ENCODE results near the gene CACNA1C. TPM values are rescaled to one million over a fixed set of nuclear protein-coding genes. Genes with fewer than 3 reads are reported as not detected.

The CACNA1C gene
- polyA plus RNA-seq, 1 of the 3 experiments (the other 2 are of a cell fraction): 1.5 TPM

DNA sequence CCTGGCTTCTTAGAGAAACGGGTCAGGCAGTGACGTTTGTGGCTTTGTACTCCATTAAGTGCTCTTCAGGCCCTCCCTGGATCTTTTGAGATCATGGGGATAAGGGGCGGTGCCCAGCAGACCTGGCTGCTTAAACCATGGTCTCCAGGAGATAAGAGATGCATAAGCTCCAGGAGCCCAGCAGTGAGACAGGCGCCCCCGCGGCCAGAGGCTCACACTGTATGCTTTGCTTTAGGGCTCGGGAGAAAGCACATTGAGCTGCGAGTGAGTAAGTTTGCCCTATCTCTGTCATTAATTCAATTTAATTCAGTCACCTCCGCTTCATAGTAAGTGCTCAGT is 359.5 kb downstream of the CACNA1C start:
- WGBS (ENCODE audit: low lambda C conversion rate): 54% methylated on average over 4 of the region's 9 CpGs
- Histone ChIP-seq H4K20me1 (ENCODE audit: insufficient read depth) (no peaks in the 10 kb centered on the region), H3K27me3 (ENCODE audit: insufficient read depth) (no peaks in the 10 kb centered on the region), H3F3A (replicated peaks; ENCODE audit: insufficient read depth) (no peaks in the 10 kb centered on the region), H3K9me3 (no peaks in the 10 kb centered on the region), H3K4me3 (ENCODE audit: low read depth in 2 of 2, low read length in 1 of 2) (no peak overlapping the region), H3K9me2 (no peaks in the 10 kb centered on the region), H3K36me3 (replicated peaks in 1 of 2; ENCODE audit: control insufficient read depth in 1 of 2, insufficient read depth in 2 of 2, low read length in 1 of 2) (no peaks in the 10 kb centered on the region), H3K79me2 (ENCODE audit: insufficient read depth) (no peaks in the 10 kb centered on the region), H3K4me2 (no peak overlapping the region), H2AFZ (ENCODE audit: low read depth) (no peak overlapping the region), H3K27ac (ENCODE audit: low read depth in 2 of 2, low read length in 1 of 2) (no peak overlapping the region), H3K9ac (no peak overlapping the region), H3K4me1 (ENCODE audit: control insufficient read depth in 1 of 2, insufficient read depth in 2 of 2, low read depth in 1 of 2, low read length in 1 of 2) (peaks cover 0 to 4% of the 10 kb centered on the region in 2 experiments; a peak in 1 of 4 replicates)
- DNase-seq: peak; percentile 35
- CTCF ChIA-PET: interaction anchor here (2.8 kb wide), 1 partner anchor 17 kb away, joined by 9 read pairs; no protein-coding TSS in a partner anchor
- POLR2A ChIA-PET: no interaction called here
- TF ChIP-seq TEAD4 (IDR thresholded peaks at IDR 0.05; ENCODE audit: borderline replicate concordance, insufficient read depth): no peak
- TF ChIP-seq, protein P1, sequence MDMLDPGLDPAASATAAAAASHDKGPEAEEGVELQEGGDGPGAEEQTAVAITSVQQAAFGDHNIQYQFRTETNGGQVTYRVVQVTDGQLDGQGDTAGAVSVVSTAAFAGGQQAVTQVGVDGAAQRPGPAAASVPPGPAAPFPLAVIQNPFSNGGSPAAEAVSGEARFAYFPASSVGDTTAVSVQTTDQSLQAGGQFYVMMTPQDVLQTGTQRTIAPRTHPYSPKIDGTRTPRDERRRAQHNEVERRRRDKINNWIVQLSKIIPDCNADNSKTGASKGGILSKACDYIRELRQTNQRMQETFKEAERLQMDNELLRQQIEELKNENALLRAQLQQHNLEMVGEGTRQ (IDR thresholded peaks at IDR 0.05; ENCODE audit: borderline replicate concordance, low read depth, low read length): no peak
- TF ChIP-seq NRF1 (IDR thresholded peaks at IDR 0.05; ENCODE audit: low read depth, low read length): no peak
- TF ChIP-seq MEF2A (IDR thresholded peaks at IDR 0.05; ENCODE audit: borderline replicate concordance, low read depth): no peak
- no peak for TF ChIP-seq GABPA (IDR thresholded peaks at IDR 0.05; ENCODE audit: low read depth)
- TF ChIP-seq, protein P2, sequence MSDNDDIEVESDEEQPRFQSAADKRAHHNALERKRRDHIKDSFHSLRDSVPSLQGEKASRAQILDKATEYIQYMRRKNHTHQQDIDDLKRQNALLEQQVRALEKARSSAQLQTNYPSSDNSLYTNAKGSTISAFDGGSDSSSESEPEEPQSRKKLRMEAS (IDR thresholded peaks at IDR 0.05; ENCODE audit: low read depth): no peak
- TF ChIP-seq RCOR1 (IDR thresholded peaks at IDR 0.05; ENCODE audit: low read length): no peak
- TF ChIP-seq, protein P3, sequence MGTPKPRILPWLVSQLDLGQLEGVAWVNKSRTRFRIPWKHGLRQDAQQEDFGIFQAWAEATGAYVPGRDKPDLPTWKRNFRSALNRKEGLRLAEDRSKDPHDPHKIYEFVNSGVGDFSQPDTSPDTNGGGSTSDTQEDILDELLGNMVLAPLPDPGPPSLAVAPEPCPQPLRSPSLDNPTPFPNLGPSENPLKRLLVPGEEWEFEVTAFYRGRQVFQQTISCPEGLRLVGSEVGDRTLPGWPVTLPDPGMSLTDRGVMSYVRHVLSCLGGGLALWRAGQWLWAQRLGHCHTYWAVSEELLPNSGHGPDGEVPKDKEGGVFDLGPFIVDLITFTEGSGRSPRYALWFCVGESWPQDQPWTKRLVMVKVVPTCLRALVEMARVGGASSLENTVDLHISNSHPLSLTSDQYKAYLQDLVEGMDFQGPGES (IDR thresholded peaks at IDR 0.05; ENCODE audit: low read depth, low read length): no peak
- no peak for TF ChIP-seq TAF1 (IDR thresholded peaks at IDR 0.05; ENCODE audit: borderline replicate concordance, low read depth, low read length)

DNA sequence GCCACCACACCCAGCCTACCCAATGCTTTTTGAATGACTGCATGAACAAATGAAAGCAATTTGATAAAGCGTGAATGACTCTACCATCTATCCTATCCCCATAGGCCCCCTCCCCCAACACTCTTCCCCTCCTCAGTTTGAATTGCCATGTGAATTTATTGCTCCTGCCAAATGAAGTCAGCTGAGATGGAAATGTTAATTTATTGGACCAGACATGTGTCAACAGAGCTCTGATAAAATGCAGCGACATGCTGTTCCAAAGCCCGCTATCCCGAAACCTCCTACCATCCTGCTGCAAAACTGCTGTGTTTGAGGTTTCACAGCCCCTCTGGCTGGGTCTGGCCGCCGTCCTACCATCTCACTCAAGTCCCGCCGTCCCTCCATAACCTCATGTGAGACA is 360.5 kb downstream of the CACNA1C start:
- Histone ChIP-seq H2AFZ (ENCODE audit: low read depth) (no peak overlapping the region), H3K4me2 (no peak overlapping the region), H4K20me1 (ENCODE audit: insufficient read depth) (no peaks in the 10 kb centered on the region), H3K27me3 (ENCODE audit: insufficient read depth) (no peaks in the 10 kb centered on the region), H3K9me3 (no peaks in the 10 kb centered on the region), H3K9me2 (no peaks in the 10 kb centered on the region), H3K27ac (ENCODE audit: low read depth in 2 of 2, low read length in 1 of 2) (no peak overlapping the region), H3K36me3 (replicated peaks in 1 of 2; ENCODE audit: control insufficient read depth in 1 of 2, insufficient read depth in 2 of 2, low read length in 1 of 2) (no peaks in the 10 kb centered on the region), H3K79me2 (ENCODE audit: insufficient read depth) (no peaks in the 10 kb centered on the region), H3K9ac (no peak overlapping the region), H3K4me3 (ENCODE audit: low read depth in 2 of 2, low read length in 1 of 2) (no peak overlapping the region), H3K4me1 (ENCODE audit: control insufficient read depth in 1 of 2, insufficient read depth in 2 of 2, low read depth in 1 of 2, low read length in 1 of 2) (peaks cover 0 to 4% of the 10 kb centered on the region in 2 experiments; a peak in 1 of 4 replicates), H3F3A (replicated peaks; ENCODE audit: insufficient read depth) (no peaks in the 10 kb centered on the region)
- CTCF ChIA-PET: interaction anchor here (1.0 to 2.8 kb wide), 3 partner anchors 14 to 170 kb away, joined by 3 to 9 read pairs (median 5); no protein-coding TSS in a partner anchor
- WGBS (ENCODE audit: low lambda C conversion rate): 79% methylated on average over 8 of the region's 8 CpGs
- no peak for DNase-seq
- TF ChIP-seq, protein P3 (IDR thresholded peaks at IDR 0.05; ENCODE audit: low read depth, low read length): no peak
- TF ChIP-seq, protein P4, sequence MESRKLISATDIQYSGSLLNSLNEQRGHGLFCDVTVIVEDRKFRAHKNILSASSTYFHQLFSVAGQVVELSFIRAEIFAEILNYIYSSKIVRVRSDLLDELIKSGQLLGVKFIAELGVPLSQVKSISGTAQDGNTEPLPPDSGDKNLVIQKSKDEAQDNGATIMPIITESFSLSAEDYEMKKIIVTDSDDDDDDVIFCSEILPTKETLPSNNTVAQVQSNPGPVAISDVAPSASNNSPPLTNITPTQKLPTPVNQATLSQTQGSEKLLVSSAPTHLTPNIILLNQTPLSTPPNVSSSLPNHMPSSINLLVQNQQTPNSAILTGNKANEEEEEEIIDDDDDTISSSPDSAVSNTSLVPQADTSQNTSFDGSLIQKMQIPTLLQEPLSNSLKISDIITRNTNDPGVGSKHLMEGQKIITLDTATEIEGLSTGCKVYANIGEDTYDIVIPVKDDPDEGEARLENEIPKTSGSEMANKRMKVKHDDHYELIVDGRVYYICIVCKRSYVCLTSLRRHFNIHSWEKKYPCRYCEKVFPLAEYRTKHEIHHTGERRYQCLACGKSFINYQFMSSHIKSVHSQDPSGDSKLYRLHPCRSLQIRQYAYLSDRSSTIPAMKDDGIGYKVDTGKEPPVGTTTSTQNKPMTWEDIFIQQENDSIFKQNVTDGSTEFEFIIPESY (IDR thresholded peaks at IDR 0.05; ENCODE audit: borderline replicate concordance, low read depth): no peak
- POLR2A ChIA-PET: no interaction called here
